LNCAP (cell line): ENCODE measurements around the gene NDE1.

Experiments used
- CTCF ChIP-seq: fragments of 450-650 bp; IDR thresholded peaks from 2 replicates; pipeline ENCODE4 v1.5.1; 2017; ENCODE audit warnings: mild to moderate bottlenecking

The NDE1 gene

GRCh38 chr16:15643946-15644250, 6.1 kb upstream of the NDE1 start:
- TF ChIP-seq CTCF, result no peak

- no peak for TF ChIP-seq CTCF
Measured at GRCh38 chr16:15644267-15644961, 5.6 kb upstream of the NDE1 start.

GRCh38 chr16:15647294-15648014, 2.6 kb upstream of the NDE1 start:
- TF ChIP-seq CTCF, result no peak

- TF ChIP-seq CTCF, result no peak
Measured at GRCh38 chr16:15648135-15648730, 1.8 kb upstream of the NDE1 start.

GRCh38 chr16:15649727-15650018, 372 bp upstream of the NDE1 start:
- no peak for TF ChIP-seq CTCF

- no peak for TF ChIP-seq CTCF
Measured at GRCh38 chr16:15650698-15651171, 690 bp downstream of the NDE1 start.

GRCh38 chr16:15652293-15653001, 2.4 kb downstream of the NDE1 start:
- no peak for TF ChIP-seq CTCF
